IPS DF 6.9 (cell line): ENCODE data around the gene PDE4D.
A peak's percentile ranks its signal among the peaks of the same experiment; 100 is the strongest.
"Not testable (repeated sequence)": the region's sequence is repeated elsewhere in the genome, so short reads cannot be mapped to it uniquely, and the experiment has no call there.

Experiments used
- DNase-seq: peaks from one replicate; pipeline ENCODE4 v3.0.0-alpha.2; 2013; ENCODE audit warnings: low read depth, low spot score
- H3K27ac ChIP-seq: one replicate; pipeline ENCODE4 v1.5.1; 2013; ENCODE audit warnings: low read length, control low read depth
- H3K27me3 ChIP-seq: 2 replicates; pipeline ENCODE4 v1.6.1; 2013; ENCODE audit warnings: mild to moderate bottlenecking, low read length; ENCODE audit not compliant: control insufficient read depth, insufficient read depth
- H3K36me3 ChIP-seq: 2 replicates; pipeline ENCODE4 v1.6.1; 2013; ENCODE audit warnings: low read length; ENCODE audit not compliant: control insufficient read depth, insufficient read depth
- H3K4me1 ChIP-seq: 2 replicates; pipeline ENCODE4 v1.6.1; 2013; ENCODE audit warnings: low read length; ENCODE audit not compliant: control insufficient read depth, insufficient read depth
- H3K4me3 ChIP-seq: 2 replicates; pipeline ENCODE4 v1.5.1; 2013; ENCODE audit warnings: mild to moderate bottlenecking, low read length
- H3K9me3 ChIP-seq: 2 replicates; pipeline ENCODE4 v1.6.1; 2013; ENCODE audit warnings: low read length, inconsistent platforms; ENCODE audit not compliant: control insufficient read depth, insufficient read depth
- WGBS: extraction: QIAGEN DNeasy Blood & Tissue Kit; methylation state at CpG from one replicate; pipeline ENCODE4 v1.1.7; 2013; ENCODE audit warnings: mixed read lengths, missing lambda C conversion rate; ENCODE audit not compliant: insufficient read length, insufficient coverage; 5-methylcytosine and 5-hydroxymethylcytosine counted together

Gene PDE4D

GRCh38 chr5:59464969-59465368 lies 428.6 kb downstream of the PDE4D start:
- no CpG with 5 or more reads among the region's 3 CpGs for WGBS
- H3K9me3 ChIP-seq, result no peaks in the 10 kb centered on the region
- DNase-seq, result no peak
- H3K27me3 ChIP-seq, result no peaks in the 10 kb centered on the region
- H3K4me1 ChIP-seq, result no peaks in the 10 kb centered on the region
- no peak overlapping the region for H3K27ac ChIP-seq
- no peak overlapping the region for H3K4me3 ChIP-seq
- H3K36me3 ChIP-seq, result no peaks in the 10 kb centered on the region

- H3K4me3 ChIP-seq, H3K27ac ChIP-seq, DNase-seq, H3K36me3 ChIP-seq, H3K9me3 ChIP-seq, H3K4me1 ChIP-seq, H3K27me3 ChIP-seq: not testable (repeated sequence)
- WGBS, result no CpG with 5 or more reads among the region's 4 CpGs
Observed at GRCh38 chr5:59463618-59464166, 429.8 kb downstream of the PDE4D start.

GRCh38 chr5:59462956-59463355 lies 430.6 kb downstream of the PDE4D start:
- H3K4me3 ChIP-seq, result no peak overlapping the region
- H3K36me3 ChIP-seq, result no peaks in the 10 kb centered on the region
- DNase-seq, result no peak
- H3K4me1 ChIP-seq, result no peaks in the 10 kb centered on the region
- H3K27ac ChIP-seq, result no peak overlapping the region
- no peaks in the 10 kb centered on the region for H3K9me3 ChIP-seq
- no peaks in the 10 kb centered on the region for H3K27me3 ChIP-seq
- no CpG with 5 or more reads among the region's 1 CpG for WGBS

- WGBS, result no CpG with 5 or more reads among the region's 4 CpGs
- no peak overlapping the region for H3K27ac ChIP-seq
- no peaks in the 10 kb centered on the region for H3K9me3 ChIP-seq
- no peaks in the 10 kb centered on the region for H3K27me3 ChIP-seq
- H3K4me1 ChIP-seq, result no peaks in the 10 kb centered on the region
- H3K36me3 ChIP-seq, result no peaks in the 10 kb centered on the region; the same call in 1 of the 2 replicates
- no peak overlapping the region for H3K4me3 ChIP-seq
- no peak for DNase-seq
Observed at GRCh38 chr5:59460368-59461153, 433.0 kb downstream of the PDE4D start.

GRCh38 chr5:59458966-59459729 lies 434.4 kb downstream of the PDE4D start:
- DNase-seq, result no peak
- Histone ChIP-seq H3K9me3 (no peaks in the 10 kb centered on the region), H3K27ac (no peak overlapping the region), H3K27me3 (no peaks in the 10 kb centered on the region), H3K4me3 (no peak overlapping the region), H3K4me1 (no peaks in the 10 kb centered on the region), H3K36me3 (no peaks in the 10 kb centered on the region; the same call in 1 of the 2 replicates)
- no CpG with 5 or more reads among the region's 3 CpGs for WGBS

GRCh38 chr5:59458321-59458720 lies 435.2 kb downstream of the PDE4D start:
- Histone ChIP-seq H3K36me3 (no peaks in the 10 kb centered on the region; the same call in 1 of the 2 replicates), H3K9me3 (no peaks in the 10 kb centered on the region), H3K4me1 (no peaks in the 10 kb centered on the region), H3K27me3 (no peaks in the 10 kb centered on the region), H3K27ac (no peak overlapping the region), H3K4me3 (no peak overlapping the region)
- WGBS, result no CpG with 5 or more reads among the region's 4 CpGs
- no peak for DNase-seq

GRCh38 chr5:59449905-59450644 lies 443.5 kb downstream of the PDE4D start:
- Histone ChIP-seq H3K27me3 (no peaks in the 10 kb centered on the region), H3K9me3 (no peaks in the 10 kb centered on the region), H3K4me3 (no peak overlapping the region), H3K27ac (no peak overlapping the region), H3K4me1 (no peaks in the 10 kb centered on the region), H3K36me3 (no peaks in the 10 kb centered on the region)
- 100% methylated on average over 1 of the region's 3 CpGs for WGBS
- DNase-seq, result peak; percentile 13

- DNase-seq, result no peak
- H3K4me3 ChIP-seq, result no peak overlapping the region
- WGBS, result no CpG with 5 or more reads among the region's 2 CpGs
Observed at GRCh38 chr5:59446356-59446755, 447.2 kb downstream of the PDE4D start.

GRCh38 chr5:59445741-59446140 lies 447.8 kb downstream of the PDE4D start:
- no CpG with 5 or more reads among the region's 1 CpG for WGBS
- Histone ChIP-seq H3K4me1 (no peaks in the 10 kb centered on the region), H3K27ac (no peak overlapping the region), H3K27me3 (no peaks in the 10 kb centered on the region), H3K36me3 (no peaks in the 10 kb centered on the region), H3K4me3 (no peak overlapping the region), H3K9me3 (no peaks in the 10 kb centered on the region)
- DNase-seq, result no peak

More at GRCh38 chr5:59446356-59446755, 447.2 kb downstream of the PDE4D start:
- Histone ChIP-seq H3K4me1 (no peaks in the 10 kb centered on the region), H3K36me3 (no peaks in the 10 kb centered on the region), H3K27ac (no peak overlapping the region), H3K27me3 (no peaks in the 10 kb centered on the region), H3K9me3 (no peaks in the 10 kb centered on the region)

GRCh38 chr5:59439303-59439702 lies 454.2 kb downstream of the PDE4D start:
- no peaks in the 10 kb centered on the region for H3K36me3 ChIP-seq
- no peak overlapping the region for H3K27ac ChIP-seq
- no CpG with 5 or more reads among the region's 3 CpGs for WGBS

More at GRCh38 chr5:59439303-59439702, 454.2 kb downstream of the PDE4D start:
- no peak for DNase-seq
- no peak overlapping the region for H3K4me3 ChIP-seq
- H3K4me1 ChIP-seq, result no peaks in the 10 kb centered on the region
- H3K27me3 ChIP-seq, result no peaks in the 10 kb centered on the region
- H3K9me3 ChIP-seq, result no peaks in the 10 kb centered on the region
